COR-L47 (cell line): ENCODE data around the gene GET4.
"Not testable (repeated sequence)": the region's sequence is repeated elsewhere in the genome, so short reads cannot be mapped to it uniquely, and the experiment has no call there.

Experiments
- DNase-seq: peaks from one replicate; lab custom pipeline; 2025; lab: John Stamatoyannopoulos, UW

GET4 gene

DNA sequence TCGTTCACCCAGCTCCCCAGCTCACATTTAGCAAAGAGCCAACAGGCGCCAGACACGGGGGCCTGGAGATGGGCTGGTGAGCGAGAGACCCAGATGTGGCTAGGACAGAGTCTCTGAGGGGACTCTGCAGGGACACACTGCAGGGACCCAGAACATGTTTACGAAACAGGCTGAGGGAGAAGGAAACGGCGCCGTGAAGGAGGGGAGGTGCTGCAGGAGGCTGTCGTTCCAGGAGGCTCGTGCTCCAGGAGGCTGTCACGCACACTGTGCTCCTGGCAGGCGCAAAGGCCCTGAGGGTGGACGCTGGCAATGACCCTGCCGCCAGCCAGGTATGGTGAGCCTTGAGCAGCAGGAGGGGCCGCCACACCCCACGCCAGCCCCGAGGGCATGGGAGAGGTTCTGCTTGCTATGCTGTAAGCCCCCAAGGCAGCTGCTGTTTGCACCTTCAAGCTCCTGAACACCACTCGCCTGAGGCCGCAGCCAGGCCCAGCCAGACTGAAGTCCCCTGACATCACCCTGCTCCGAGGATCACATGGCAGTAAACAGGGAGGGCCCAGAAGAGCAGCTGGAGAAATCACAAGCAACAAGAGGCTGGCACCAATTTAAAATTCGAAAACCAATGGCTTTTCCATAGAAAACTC lies 50.8 kb downstream of the GET4 start:
- DNase-seq, result no peak

DNA sequence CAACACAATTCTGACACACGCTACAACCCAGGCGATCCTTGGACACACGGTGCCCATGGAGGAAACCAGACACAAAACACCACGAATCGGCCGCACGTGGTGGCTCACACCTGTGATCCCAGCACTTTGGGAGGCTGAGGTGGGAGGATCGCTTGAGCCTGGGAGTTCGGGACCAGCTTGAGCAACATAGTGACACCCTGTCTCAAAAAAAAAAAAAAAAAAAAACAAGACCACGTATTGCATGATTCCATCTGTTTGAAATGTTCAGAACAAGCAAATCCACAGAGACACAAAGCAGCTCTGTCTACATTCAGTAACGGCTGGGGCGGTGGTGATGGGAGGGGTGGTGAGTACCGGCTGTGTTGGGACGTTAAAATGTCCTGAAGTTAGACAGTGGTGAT lies 53.0 kb downstream of the GET4 start:
- DNase-seq, result no peak

DNA sequence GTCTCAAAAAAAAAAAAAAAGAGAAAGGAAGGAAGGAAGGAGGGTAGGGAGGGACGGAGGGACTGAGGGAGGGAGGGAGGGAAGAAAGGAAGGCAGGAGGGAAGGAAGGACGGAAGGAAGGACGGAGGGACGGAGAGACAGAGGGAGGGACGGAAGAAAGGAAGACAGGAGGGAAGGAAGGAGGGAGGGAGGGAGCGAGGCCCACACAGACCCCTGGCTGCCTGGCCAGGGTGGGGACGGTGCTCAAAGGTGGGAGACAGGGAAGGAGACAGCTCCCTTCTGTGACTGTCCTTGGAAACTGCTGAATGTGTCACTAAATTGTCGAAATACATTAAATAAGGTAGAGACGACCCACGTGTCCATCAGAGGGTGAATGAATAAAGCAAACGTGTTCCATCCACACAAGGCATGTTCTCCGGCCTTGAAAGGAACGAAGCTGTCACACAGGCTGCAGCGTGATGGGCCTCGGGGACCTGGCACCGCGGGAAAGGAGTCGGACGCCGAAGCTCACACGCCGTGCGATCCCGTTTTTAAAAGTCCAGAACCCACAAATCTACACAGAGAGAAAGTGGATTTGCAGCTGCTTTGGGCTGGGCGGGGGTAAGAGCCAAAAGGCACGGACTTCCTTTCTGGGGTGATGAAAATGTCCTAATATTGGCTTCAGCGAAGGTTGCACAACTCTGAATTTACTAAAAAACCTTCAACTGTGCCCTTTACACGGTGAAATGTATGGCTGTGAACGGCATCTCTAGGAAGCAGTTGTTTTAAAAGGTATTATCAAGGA lies 54.8 kb downstream of the GET4 start:
- DNase-seq, result no peak

DNA sequence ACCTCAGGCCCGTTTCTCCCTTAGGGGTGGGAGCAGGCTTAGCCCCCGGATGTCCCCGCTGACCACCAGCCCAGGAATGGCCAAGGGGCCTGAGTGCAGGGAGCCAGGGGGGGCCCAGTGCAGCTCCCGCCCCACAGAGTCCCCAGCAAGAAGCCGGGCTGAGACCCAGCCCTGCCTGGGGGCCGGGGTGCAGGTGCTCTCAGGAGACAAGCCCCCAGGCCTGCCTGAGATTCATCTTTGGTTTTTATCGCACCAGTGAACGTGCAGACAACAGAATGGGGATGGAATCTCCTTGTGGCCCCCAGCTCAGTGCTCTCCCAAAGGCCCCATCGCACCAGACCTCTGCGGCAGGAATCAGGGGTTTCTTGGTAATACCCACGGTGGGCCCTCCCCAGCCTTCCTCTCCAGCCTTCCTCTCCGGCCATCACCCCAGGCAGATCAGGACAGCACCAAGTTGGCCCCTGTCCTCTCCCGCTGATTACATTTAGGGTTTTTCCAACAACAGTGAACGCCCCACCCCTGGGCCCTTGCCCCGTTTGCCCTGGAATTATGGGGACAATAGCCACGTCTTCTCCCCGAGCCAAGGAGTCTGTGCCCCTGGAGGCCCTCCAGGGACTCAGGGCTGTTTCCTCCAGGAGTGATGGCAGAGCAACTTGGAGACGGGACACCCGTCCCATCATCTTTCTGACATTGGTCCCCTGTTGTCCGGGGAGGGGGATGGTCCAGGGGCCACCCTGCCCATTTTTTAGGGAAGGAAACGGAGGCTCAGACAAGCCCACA lies 55.7 kb downstream of the GET4 start:
- DNase-seq, result no peak

DNA sequence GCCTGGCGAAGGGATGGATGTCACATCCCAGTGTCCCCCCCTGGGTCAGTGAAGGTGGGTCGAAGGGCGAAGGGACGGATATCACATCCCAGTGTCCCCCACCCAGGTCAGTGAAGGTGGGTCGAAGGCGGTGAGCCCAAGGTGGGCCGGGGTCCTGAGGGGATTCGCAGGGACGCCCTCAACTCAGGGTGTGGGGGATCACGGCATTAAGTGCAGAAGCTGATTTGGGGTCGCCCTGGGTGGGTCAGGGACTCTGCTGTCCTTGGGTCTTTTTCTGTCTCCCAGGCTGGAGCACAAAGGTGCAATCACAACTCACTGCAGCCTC lies 56.3 kb downstream of the GET4 start:
- no peak for DNase-seq

DNA sequence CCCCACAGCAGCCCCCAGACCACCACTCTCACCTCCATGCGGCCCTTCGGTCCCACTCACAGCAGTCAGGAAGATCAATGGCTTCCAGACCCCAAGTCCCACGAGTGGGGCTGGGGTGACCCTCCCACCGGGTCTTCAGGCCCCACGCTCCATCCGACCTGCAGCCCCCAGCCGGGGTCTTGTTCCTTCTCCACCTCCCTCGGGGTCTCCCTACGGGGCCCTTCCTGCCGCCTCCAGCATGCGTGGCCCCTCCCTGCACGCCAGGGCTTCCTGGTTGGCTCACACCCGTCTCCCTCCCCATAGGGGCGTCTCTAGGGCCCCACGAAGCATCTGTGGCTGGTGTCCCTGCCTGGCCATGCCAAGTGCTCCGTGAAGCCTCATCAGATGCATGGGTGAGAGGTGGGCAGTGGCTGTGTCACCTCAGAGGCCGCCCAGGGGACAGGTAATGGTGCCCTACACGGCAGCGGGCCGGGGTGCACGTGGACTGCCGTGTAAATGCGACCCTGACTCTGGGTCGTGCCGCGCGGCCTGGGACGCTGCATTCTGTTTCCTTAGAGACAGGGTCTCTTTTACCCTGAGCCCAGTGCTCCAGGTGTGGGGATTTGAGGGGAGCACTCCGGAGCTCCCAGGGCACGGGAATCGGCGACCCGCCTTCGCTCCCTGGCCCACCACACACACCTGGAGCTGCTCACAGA lies 58.3 kb downstream of the GET4 start:
- DNase-seq, result no peak

DNA sequence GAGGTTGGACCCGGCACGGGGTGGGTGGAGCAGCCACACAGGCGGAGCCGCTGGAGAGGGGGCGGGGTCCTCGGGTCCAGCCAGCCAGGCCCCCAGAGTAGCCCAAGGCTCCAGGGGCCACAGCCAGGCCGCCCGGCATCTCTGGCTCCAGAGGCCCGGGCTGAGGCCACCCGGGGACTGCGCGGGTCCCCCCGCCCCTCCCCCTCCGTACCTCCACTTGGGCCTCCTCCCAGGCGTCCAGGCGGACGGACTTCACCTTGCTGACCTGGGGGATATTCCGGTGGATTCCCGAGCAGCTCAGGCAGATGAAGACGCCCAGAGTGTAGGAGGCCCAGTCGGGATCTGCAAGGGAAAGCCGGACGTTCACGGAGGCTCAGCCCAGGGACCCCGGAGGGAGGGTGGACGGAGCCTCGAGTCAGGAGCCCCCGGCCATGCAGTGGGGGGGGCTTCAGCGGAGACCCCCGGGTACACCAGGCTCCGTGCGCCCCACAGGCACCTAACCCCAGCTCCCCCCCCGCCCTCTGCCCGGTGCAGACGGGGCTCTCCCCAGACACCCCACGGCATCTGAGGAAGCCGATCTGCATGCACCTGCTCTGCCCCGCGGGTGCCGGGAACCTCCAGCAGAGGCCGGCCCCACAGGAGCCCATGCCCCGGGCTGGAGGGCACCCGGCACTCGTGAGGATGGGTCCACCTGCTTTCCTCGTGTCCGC lies 59.0 kb downstream of the GET4 start:
- DNase-seq, result no peak

DNA sequence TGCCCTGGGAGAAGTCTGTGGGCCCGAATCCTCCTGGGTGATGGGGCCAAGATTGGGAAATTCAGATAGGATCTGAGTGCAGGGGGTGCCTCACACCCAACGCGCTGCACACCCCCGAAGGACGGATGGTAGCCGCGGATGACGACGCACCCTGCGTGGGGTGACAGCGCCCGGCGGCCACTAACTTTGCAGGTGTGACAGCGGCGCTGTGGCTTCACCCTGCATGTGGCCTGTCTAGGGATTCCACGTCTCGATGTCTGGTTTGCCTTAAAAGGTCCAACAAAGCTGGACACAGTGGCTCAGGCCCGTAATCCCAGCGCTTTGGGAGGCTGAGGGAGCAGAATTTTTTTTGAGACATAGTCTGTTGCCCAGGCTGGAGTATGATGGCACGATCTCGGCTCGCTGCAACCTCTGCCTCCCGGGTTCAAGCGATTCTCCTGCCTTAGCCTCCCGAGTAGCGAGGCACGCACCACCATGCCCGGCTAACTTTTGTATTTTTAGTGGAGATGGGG lies 59.6 kb downstream of the GET4 start:
- no peak for DNase-seq

DNA sequence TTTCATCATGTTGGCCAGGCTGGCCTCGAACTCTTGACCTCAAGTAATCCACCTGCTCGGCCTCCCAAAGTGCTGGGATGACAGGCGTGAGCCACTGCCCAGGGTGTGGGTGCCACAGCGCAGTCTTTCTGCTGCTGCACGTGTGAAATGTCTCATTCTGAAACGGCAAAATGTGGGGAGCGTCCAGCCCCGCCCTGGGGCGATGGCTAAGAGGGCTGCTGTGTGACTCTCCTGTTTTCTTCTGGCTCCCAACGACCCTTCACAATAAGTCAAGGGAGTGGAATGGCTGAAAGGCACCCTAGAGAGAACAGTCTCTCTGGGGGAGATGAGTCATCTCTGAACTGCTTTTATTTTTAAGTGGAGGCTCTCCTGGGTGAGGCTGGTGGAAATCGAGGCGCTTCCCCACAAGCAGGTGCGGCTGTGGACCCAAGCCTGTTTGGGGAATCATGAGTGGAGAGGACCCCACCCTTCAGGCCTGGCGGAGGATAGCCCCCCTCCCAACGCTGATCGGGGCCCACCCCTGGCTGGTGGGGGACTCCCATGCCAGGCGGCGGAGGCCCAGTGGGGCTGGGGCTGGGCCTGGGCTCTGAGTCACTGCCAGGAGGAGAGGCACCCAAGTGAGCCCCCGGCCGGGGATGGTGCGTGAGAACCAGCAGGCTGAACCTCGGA lies 60.2 kb downstream of the GET4 start:
- DNase-seq, result no peak

DNA sequence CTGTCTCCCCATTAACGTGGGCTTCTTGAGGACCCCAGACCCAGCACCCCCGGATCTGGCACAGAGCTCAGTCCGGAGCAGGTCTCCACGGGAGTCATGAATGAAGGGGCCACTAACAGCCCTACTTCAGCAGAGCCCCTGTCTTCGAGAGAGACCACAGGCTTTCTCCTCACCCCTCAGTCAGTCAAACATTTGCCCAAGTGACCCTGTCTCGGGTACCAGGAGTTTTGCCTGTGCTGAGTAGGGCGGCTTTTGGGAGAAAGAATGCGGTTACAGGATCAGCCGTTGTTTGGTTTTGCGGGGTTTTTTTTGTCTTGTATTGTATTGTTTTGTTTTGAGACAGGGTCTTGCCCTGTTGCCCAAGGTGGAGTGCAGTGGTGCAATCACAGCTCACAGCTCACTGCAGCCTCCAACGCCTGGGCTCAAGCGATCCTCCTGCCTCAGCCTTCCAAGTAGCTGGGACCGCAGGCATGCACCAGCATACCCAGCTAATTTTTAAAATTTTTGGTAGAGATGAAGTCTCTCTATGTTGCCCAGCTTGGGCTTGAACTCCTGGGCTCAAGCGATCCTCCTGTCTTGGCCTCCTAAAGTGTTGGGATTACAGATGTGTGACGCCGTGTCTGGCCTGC lies 61.6 kb downstream of the GET4 start:
- no peak for DNase-seq

DNA sequence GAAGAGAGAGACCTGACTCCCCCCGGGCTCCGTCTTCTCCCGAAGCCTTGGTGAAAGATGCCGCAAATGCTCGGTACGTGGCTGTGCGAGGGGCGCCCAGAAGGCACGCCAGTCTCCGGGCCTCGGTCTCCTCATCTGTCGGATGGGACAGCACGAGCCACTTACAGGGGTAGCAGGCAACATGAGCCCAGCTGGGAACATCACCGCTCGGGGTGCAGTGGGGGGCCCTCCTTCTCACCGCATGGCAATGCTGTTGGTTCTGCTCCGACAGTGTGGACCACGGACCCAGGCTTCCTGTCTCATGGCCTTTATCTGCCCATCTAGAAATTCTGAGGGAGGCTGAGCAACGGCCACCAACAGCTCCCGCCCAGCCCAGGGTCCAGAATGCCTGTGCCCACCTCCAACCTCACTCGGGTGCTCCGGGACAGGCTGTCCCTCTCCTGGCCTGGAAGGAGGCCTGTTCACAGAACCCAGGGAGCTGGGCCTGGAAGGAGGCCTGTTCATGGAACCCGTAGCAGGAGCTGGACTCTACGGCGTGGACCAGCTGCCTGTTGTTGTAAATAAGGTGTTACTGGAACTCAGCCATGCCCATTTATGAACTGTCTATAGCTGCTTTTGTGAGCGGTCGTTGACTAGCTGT lies 62.3 kb downstream of the GET4 start:
- no peak for DNase-seq

DNA sequence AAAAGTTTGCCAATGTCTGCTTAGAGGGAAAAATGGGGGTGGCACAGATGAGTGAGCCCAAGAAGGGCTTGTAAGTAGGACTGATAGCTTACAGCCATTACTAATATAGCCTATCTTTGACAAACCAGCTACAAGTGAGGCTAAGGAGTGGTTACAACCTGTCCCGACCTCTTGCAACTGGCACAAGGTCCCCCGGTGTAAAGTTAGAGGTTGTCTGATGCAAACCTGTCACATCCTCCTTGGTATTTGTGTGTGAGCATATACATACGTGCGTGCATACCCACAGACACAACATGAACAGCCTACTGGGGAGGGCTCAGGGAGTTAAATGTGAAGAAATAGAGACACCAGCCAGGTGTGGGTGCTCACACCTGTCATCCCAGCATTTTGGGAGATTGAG lies 63.5 kb downstream of the GET4 start:
- DNase-seq, result no peak

DNA sequence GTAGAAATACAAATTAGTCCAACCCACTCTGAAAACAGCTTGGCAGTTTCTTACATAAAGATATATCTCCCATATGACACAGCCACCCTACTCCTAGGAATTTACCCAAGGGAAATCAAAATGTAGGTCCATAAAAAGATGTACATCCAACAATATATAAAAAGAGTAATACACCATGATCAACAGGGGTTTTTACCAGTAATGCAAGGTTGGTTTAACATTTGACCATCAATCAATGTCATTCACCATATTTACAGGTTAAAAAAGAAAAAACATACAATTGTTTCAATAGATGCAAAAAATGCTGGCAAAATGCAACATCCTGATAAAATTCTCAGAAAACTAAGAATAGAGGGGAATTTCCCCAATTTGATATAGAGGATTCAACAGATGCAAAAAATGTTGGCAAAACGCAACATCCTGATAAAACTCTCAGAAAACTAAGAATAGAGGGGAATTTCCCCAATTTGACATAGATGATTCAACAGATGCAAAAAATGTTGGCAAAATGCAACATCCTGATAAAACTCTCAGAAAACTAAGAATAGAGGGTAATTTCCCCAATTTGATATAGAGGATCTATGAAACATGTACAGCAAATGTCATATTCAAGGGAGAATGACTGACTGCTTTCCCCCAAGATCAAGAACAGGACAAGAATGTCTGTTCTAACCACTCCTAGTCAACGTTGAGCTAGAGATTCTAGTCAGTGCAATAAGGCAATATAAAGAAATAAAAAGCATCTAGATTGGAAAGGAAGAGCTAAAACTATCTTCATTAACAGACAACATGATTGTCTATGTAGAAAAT lies 64.5 kb downstream of the GET4 start:
- DNase-seq, result no peak

DNA sequence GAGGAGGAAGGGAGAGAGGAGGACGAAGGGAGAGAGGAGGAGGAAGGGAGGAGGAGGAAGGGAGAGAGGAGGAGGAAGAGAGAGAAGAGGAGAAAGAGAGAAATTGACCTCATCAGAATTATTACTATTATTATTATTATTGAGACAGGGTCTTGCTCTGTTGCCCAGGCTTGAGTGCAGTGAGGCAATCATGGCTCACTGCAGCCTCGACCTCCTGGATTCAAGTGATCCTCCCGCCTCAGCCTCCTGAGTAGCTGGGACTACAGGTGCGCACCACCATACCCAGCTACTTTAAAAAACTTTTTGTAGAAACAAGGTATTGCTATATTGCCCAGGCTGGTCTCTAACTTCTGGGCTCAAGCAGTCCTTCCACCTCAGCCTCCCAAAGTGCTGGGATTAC lies 67.4 kb downstream of the GET4 start:
- not testable (repeated sequence) for DNase-seq

DNA sequence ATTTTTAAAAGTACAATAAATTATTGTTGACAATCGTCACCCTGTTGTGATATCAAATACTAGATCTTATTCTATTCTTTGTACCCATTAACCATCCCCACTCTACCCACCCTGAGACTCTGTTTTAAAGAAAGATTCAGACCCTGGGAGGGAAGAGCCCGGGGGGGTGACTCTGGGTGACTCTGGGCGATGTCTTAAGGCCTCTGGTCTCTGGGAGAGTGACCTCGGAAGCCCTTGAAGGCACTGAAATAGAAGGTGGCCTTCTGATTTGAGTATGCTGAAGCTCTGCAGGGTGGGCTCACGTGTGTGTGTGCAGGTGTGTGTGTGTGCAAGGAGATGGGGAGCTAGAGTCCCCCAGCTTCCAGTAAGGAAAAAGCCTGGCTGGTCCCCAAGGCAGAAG lies 68.4 kb downstream of the GET4 start:
- no peak for DNase-seq

DNA sequence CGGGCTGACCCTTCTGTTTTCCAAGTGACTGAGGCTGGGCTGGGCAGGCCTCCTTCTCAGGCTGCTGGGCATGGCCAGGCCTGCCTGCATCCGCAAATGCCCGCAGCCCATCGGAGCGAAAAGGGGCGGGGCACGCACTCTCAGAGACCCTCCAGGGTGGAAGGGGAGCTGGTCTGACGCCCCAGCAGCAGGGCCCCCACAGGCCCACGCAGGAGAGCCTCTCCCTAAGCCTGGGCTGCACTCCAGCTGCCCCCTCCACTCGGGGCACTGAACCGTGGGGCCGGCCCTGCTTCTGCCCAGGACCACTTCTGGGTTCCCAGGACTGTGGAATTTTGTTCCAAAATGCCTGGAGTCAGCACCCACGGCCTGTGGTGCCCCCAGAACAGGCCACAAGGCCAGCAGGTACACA lies 68.8 kb downstream of the GET4 start:
- no peak for DNase-seq

DNA sequence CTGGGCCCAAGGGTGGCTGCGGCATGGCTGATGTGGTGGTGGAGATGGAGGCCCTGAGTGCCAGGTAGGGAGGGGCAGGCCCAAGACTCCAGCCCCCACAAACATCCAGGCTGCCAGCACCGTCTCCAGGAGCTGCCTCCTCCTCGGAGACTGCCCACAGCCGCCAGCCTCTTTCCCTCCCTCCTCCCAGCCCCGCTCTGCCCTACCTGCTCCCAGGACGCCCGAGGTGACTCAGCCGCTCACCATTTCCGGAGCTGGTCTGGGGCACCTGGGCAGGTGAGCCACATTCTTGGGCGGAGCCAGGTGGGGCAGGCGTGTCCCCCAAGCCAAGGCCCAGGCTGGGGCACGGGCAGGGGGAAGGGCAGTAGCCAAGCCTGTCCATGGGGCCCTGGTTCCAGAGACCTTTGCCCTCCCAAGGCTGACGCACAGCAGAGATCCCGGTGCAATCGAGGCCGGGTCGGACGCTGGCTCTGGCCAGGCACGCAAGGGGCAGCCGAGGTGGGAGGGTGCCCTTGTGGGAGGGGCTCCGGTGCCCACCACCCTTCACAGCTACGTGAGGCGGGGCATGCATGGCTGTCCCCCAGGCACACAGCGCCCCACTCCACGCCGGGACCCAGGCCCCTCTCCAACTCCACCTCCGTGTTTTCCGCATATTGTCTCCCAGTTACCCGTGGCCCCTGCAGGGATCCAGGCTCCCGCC lies 69.4 kb downstream of the GET4 start:
- no peak for DNase-seq
